Gastrocnemius medialis (tissue), 4 donors: ENCODE data around the gene P2RX5. TPM values are rescaled to one million over a fixed set of nuclear protein-coding genes. Genes with fewer than 3 reads are reported as not detected.

Source experiments
- ATAC-seq, 2 donors: fragments of 150-250 bp; one replicate each; pipeline ENCODE4 v1.9.1; 2016
- DNase-seq, 2 donors: peaks; one replicate each; pipeline ENCODE4 v3.0.0-alpha.2; 2019
- H3K27ac ChIP-seq, 4 donors: fragments of 200-600 bp; sonication (generic); 1 replicate in 1 of 4; 2 replicates in 3 of 4; pipeline ENCODE4 v1.5.1; 2016 to 2018; ENCODE audit warnings: mild to moderate bottlenecking in 2 of 4, moderate library complexity in 1 of 4
- H3K27me3 ChIP-seq, 3 donors: fragments of 200-600 bp; sonication (generic) in 2 of 3; 1 replicate in 1 of 3; 2 replicates in 2 of 3; pipeline versions ENCODE4 v1.5.1 to v1.6.0; 2016 to 2019; ENCODE audit warnings: mild to moderate bottlenecking in 1 of 3, moderate library complexity in 1 of 3
- H3K36me3 ChIP-seq, 2 donors: fragments of 200-600 bp; sonication (generic) in 1 of 2; one replicate each; pipeline ENCODE4 v1.5.1; 2017 to 2018
- H3K4me1 ChIP-seq, 2 donors: fragments of 200-600 bp; sonication (generic) in 1 of 2; one replicate each; pipeline ENCODE4 v1.5.1; 2016 to 2017; ENCODE audit warnings: mild to moderate bottlenecking in 2 of 2
- H3K4me3 ChIP-seq, 4 donors: fragments of 200-600 bp; sonication (generic) in 3 of 4; 1 replicate in 1 of 4; 2 replicates in 3 of 4; pipeline ENCODE4 v1.5.1; 2016 to 2019; ENCODE audit warnings: mild to moderate bottlenecking in 2 of 4
- H3K9me3 ChIP-seq, 3 donors: fragments of 200-600 bp; sonication (generic) in 2 of 3; 1 replicate in 1 of 3; 2 replicates in 2 of 3; pipeline ENCODE4 v1.5.1; 2016 to 2019
- CTCF ChIP-seq, 5 experiments: fragments of 450-650 bp in 3 of 5; fragments of 200-600 bp in 2 of 5; sonication (generic) in 2 of 5; IDR thresholded peaks in 4 of 5; conservative IDR thresholded peaks in 1 of 5; 1 replicate in 4 of 5; 2 replicates in 1 of 5; pipeline ENCODE4 v1.5.1; 2016 to 2019; ENCODE audit warnings: antibody characterized with exemption in 5 of 5, mild to moderate bottlenecking in 3 of 5, moderate library complexity in 3 of 5
- POLR2A ChIP-seq, 2 donors: fragments of 450-650 bp; IDR thresholded peaks; one replicate each; pipeline ENCODE4 v1.6.1; 2017; ENCODE audit warnings: antibody characterized with exemption in 2 of 2, mild to moderate bottlenecking in 2 of 2, moderate library complexity in 2 of 2
- in situ Hi-C, 4 donors: fragments of 200-750 bp; cut with MboI; loops; one replicate each; pipeline versions ENCODE4 v1.15.0 to v1.8.0; 2017; ENCODE audit warnings: low sequenced_read_pairs in 4 of 4
- intact Hi-C: fragments of 100-400 bp; cut with DNase I; formaldehyde crosslinking; loops from one replicate; pipeline ENCODE4 v1.15.1; 2023; ENCODE audit warnings: low total_unique reads
- total RNA-seq, 4 donors: library from RNA; depleted of rRNA; stranded (reverse); fragments of >200 nt; gene quantifications; one replicate each; pipeline versions ENCODE4 v1.1.0 to v1.2.3, GENCODE V29; 2016

The P2RX5 gene
- total RNA-seq, 4 donors from 2014 or later, result 12.3 to 52.9 (median 30.2) TPM

DNA sequence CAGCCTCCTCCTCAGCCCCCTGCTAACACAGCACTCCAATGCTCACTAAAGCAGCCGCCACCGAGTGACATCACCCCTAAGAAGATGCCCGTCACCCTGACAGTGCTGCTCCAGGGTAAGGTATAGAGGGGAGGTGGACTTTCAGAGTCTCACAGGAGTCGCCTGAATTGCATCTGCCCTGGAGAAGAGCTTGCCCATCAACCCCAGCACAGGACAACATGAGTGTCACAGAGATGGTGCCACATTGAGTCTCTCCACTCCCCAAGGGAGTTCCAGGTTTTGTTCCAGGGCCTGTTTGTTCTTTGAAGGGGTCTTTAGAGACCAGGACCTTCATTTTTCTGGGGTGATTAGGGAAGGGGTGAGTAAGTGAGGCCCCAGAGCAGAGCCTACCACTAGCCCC, 2.2 kb upstream of the P2RX5 start:
- Histone ChIP-seq H3K27ac (peak overlapping the region in 1 of 4 donors; percentile 95), H3K36me3 (peaks cover 0 to 6% of the 10 kb centered on the region in 2 donors), H3K27me3 (peaks cover 0 to 4% (median 0%) of the 10 kb centered on the region in 3 donors), H3K4me3 (no peak overlapping the region), H3K4me1 (peaks cover 10 to 24% of the 10 kb centered on the region in 2 donors), H3K9me3 (no peaks in the 10 kb centered on the region)
- TF ChIP-seq POLR2A (IDR thresholded peaks at IDR 0.05) (no peak), CTCF (IDR thresholded peaks at IDR 0.05 in 4 of 5, conservative IDR thresholded peaks at IDR 0.05 in 1 of 5) (no peak)
- intact Hi-C loops (no loop called here), in situ Hi-C loops (no loop called here)
- ATAC-seq (no peak), DNase-seq (no peak)

- in situ Hi-C loops (no loop called here), intact Hi-C loops (no loop called here)
- Histone ChIP-seq H3K4me3 (peak overlapping the region; percentile 69 to 85 (median 73)), H3K4me1 (peaks cover 13 to 24% of the 10 kb centered on the region in 2 donors), H3K36me3 (no peaks in the 10 kb centered on the region), H3K27me3 (peaks cover 0 to 4% (median 0%) of the 10 kb centered on the region in 3 donors), H3K9me3 (no peaks in the 10 kb centered on the region), H3K27ac (peak overlapping the region; percentile 94 to 99 (median 96))
- ATAC-seq, result no peak
- no peak for TF ChIP-seq CTCF (IDR thresholded peaks at IDR 0.05 in 4 of 5, conservative IDR thresholded peaks at IDR 0.05 in 1 of 5)
- TF ChIP-seq POLR2A (IDR thresholded peaks at IDR 0.05), result no peak
- no peak for DNase-seq
Observed at GRCh38 chr17:3697103-3697476, 1.1 kb upstream of the P2RX5 start.

GRCh38 chr17:3695129-3695722, 729 bp downstream of the P2RX5 start:
- ATAC-seq (peak; percentile 87 to 88), DNase-seq (peak; percentile 86 to 94)
- TF ChIP-seq POLR2A (IDR thresholded peaks at IDR 0.05), result peak; percentile 70 to 72
- TF ChIP-seq CTCF (IDR thresholded peaks at IDR 0.05 in 4 of 5, conservative IDR thresholded peaks at IDR 0.05 in 1 of 5), result no peak
- Histone ChIP-seq H3K36me3 (peaks cover 0 to 7% of the 10 kb centered on the region in 2 donors), H3K27me3 (peaks cover 0 to 4% (median 0%) of the 10 kb centered on the region in 3 donors), H3K27ac (peak overlapping the region; percentile 94 to 99 (median 96)), H3K4me3 (peak overlapping the region; percentile 69 to 85 (median 73)), H3K4me1 (peaks cover 13 to 24% of the 10 kb centered on the region in 2 donors), H3K9me3 (no peaks in the 10 kb centered on the region)
- in situ Hi-C loops (no loop called here), intact Hi-C loops (loop anchor here (1.0 kb wide), 1 partner anchor 59 kb away; the partner anchor contains the start of genes CTNS and SHPK)

GRCh38 chr17:3693829-3694231, 2.1 kb downstream of the P2RX5 start:
- no peaks in the 10 kb centered on the region for H3K9me3 ChIP-seq
- peaks cover 13 to 24% of the 10 kb centered on the region in 2 donors for H3K4me1 ChIP-seq
- no peak for ATAC-seq
- no peak for DNase-seq
- TF ChIP-seq POLR2A (IDR thresholded peaks at IDR 0.05) (no peak), CTCF (IDR thresholded peaks at IDR 0.05 in 4 of 5, conservative IDR thresholded peaks at IDR 0.05 in 1 of 5) (no peak)
- H3K4me3 ChIP-seq, result no peak overlapping the region
- peaks cover 0 to 16% of the 10 kb centered on the region in 2 donors for H3K36me3 ChIP-seq
- intact Hi-C loops (no loop called here), in situ Hi-C loops (no loop called here)
- H3K27me3 ChIP-seq, result peaks cover 0 to 4% (median 0%) of the 10 kb centered on the region in 3 donors
- H3K27ac ChIP-seq, result peak overlapping the region; percentile 94 to 99 (median 96)
